Stimulated activated CD8-positive, alpha-beta memory T cell treated with anti-CD3 and anti-CD28 coated beads, Interleukin-2, amount 100 ng/mL, for 48 hours (primary cell): ENCODE results near the gene AFF1.
A peak's percentile ranks its signal among the peaks of the same experiment; 100 is the strongest.

Source experiments
- DNase-seq, 2 donors: peaks; one replicate each; pipeline ENCODE4 v3.0.0-alpha.2; 2020; ENCODE audit warnings: low read depth in 2 of 2

Gene AFF1

GRCh38 chr4:86934771-86935565 lies at the start of gene AFF1:
AFF1 (plus strand) TSS chr4:86935011; CDS start chr4:86948534, 13,523 bp downstream.
- peak; percentile 77 for DNase-seq

- DNase-seq, result no peak
These were observed 44.0 kb upstream of the AFF1 start for GRCh38 chr4:86890790-86891189.

- peak; percentile 14 to 19 for DNase-seq
These were observed 42.8 kb upstream of the AFF1 start, which contains the start of gene C4orf36 for GRCh38 chr4:86891762-86892635. C4orf36 (minus strand) TSS chr4:86892422; CDS start chr4:86891520, 902 bp downstream.

- no peak for DNase-seq
These were observed 42.2 kb upstream of the AFF1 start for GRCh38 chr4:86892636-86892960.

- DNase-seq, result no peak
These were observed 41.7 kb upstream of the AFF1 start for GRCh38 chr4:86893136-86893535.

- no peak for DNase-seq
These were observed 40.4 kb upstream of the AFF1 start for GRCh38 chr4:86894455-86894854.

GRCh38 chr4:86895692-86896488 lies 38.9 kb upstream of the AFF1 start:
- DNase-seq, result no peak

- no peak for DNase-seq
These were observed 38.2 kb upstream of the AFF1 start for GRCh38 chr4:86896596-86896995.

GRCh38 chr4:86898562-86898961 lies 36.2 kb upstream of the AFF1 start:
- DNase-seq, result no peak

- DNase-seq, result no peak
These were observed 32.9 kb upstream of the AFF1 start for GRCh38 chr4:86901864-86902263.

GRCh38 chr4:86908251-86908657 lies 26.6 kb upstream of the AFF1 start:
- DNase-seq, result no peak

- no peak for DNase-seq
These were observed 25.1 kb upstream of the AFF1 start for GRCh38 chr4:86909546-86910295.

- DNase-seq, result no peak
These were observed 24.4 kb upstream of the AFF1 start for GRCh38 chr4:86910369-86910768.

- DNase-seq, result no peak
These were observed 23.8 kb upstream of the AFF1 start for GRCh38 chr4:86910820-86911684.

- DNase-seq, result no peak
These were observed 18.4 kb upstream of the AFF1 start for GRCh38 chr4:86916392-86916791.

- no peak for DNase-seq
These were observed 17.4 kb upstream of the AFF1 start for GRCh38 chr4:86917212-86918039.

GRCh38 chr4:86918539-86919072 lies 16.2 kb upstream of the AFF1 start:
- no peak for DNase-seq

GRCh38 chr4:86919561-86920223 lies 15.1 kb upstream of the AFF1 start:
- DNase-seq, result no peak
